ENCODE results near the gene COL3A1.

Gene COL3A1

GRCh38 chr2:188974164-188974563 lies at the start of gene COL3A1:
COL3A1 (plus strand) TSS chr2:188974373; CDS start chr2:188974490, 117 bp downstream.
- H3K4me3 ChIP-seq (ENCODE audit: low read depth, low read length), result peak within 1 kb of the TSS; percentile 86
- no peak for TF ChIP-seq CTCF (IDR thresholded peaks at IDR 0.05; ENCODE audit: low read depth, low read length)

GRCh38 chr2:188928643-188929042 lies 45.5 kb upstream of the COL3A1 start:
- no peak overlapping the region for H3K4me3 ChIP-seq (ENCODE audit: low read depth, low read length)
- TF ChIP-seq CTCF (IDR thresholded peaks at IDR 0.05; ENCODE audit: low read depth, low read length), result no peak

GRCh38 chr2:188931361-188931760 lies 42.8 kb upstream of the COL3A1 start:
- no peak for TF ChIP-seq CTCF (IDR thresholded peaks at IDR 0.05; ENCODE audit: low read depth, low read length)
- no peak overlapping the region for H3K4me3 ChIP-seq (ENCODE audit: low read depth, low read length)

- H3K4me3 ChIP-seq (ENCODE audit: low read depth, low read length), result no peak overlapping the region
- no peak for TF ChIP-seq CTCF (IDR thresholded peaks at IDR 0.05; ENCODE audit: low read depth, low read length)
Measured at GRCh38 chr2:188937228-188938220, 36.6 kb upstream of the COL3A1 start.

- no peak for TF ChIP-seq CTCF (IDR thresholded peaks at IDR 0.05; ENCODE audit: low read depth, low read length)
Measured at GRCh38 chr2:188940171-188940570, 34.0 kb upstream of the COL3A1 start.

GRCh38 chr2:188944442-188944841 lies 29.7 kb upstream of the COL3A1 start:
- no peak overlapping the region for H3K4me3 ChIP-seq (ENCODE audit: low read depth, low read length)
- no peak for TF ChIP-seq CTCF (IDR thresholded peaks at IDR 0.05; ENCODE audit: low read depth, low read length)

More at GRCh38 chr2:188940171-188940570, 34.0 kb upstream of the COL3A1 start:
- H3K4me3 ChIP-seq (ENCODE audit: low read depth, low read length), result no peak overlapping the region
